Transverse colon (tissue), 3 donors: ENCODE results near the gene CAPN15.

Experiments used
- POLR2A ChIP-seq: fragments of 450-650 bp; IDR thresholded peaks from one replicate; pipeline ENCODE4 v1.6.1; 2016; ENCODE audit warnings: antibody characterized with exemption, mild to moderate bottlenecking, moderate library complexity
- TF ChIP-seq, protein P1 (sequence below), 5 experiments: fragments of 200-600 bp in 3 of 5; fragments of 450-650 bp in 2 of 5; sonication (generic) in 3 of 5; IDR thresholded peaks; 1 replicate in 2 of 5; 2 replicates in 3 of 5; pipeline ENCODE4 v1.5.1; 2016 to 2017; ENCODE audit warnings: antibody characterized with exemption in 5 of 5, inconsistent platforms in 3 of 5, mild to moderate bottlenecking in 2 of 5, moderate library complexity in 1 of 5

- TF ChIP-seq, protein P1, sequence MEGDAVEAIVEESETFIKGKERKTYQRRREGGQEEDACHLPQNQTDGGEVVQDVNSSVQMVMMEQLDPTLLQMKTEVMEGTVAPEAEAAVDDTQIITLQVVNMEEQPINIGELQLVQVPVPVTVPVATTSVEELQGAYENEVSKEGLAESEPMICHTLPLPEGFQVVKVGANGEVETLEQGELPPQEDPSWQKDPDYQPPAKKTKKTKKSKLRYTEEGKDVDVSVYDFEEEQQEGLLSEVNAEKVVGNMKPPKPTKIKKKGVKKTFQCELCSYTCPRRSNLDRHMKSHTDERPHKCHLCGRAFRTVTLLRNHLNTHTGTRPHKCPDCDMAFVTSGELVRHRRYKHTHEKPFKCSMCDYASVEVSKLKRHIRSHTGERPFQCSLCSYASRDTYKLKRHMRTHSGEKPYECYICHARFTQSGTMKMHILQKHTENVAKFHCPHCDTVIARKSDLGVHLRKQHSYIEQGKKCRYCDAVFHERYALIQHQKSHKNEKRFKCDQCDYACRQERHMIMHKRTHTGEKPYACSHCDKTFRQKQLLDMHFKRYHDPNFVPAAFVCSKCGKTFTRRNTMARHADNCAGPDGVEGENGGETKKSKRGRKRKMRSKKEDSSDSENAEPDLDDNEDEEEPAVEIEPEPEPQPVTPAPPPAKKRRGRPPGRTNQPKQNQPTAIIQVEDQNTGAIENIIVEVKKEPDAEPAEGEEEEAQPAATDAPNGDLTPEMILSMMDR (IDR thresholded peaks at IDR 0.05), result no peak
- no peak for TF ChIP-seq POLR2A
Measured at GRCh38 chr16:582218-582613, 54.7 kb downstream of the CAPN15 start.
